Brain (organoid and tissue), 1 donor: Measurements from ENCODE around the gene ASAH2. TPM values are rescaled to one million over a fixed set of nuclear protein-coding genes. Genes with fewer than 3 reads are reported as not detected.

ENCODE experiments used
- polyA plus RNA-seq: library from polyadenylated mRNA; stranded (reverse); fragments of 350-450 nt; fragmentation: Illumina TruSeq; extraction: RNeasy Lipid Tissue Mini Kit (QIAGEN cat#74804); gene quantifications from one replicate; pipeline ENCODE4 v1.2.3, GENCODE V29; 2015; ENCODE audit warnings: low read depth, low replicate concordance; ENCODE audit not compliant: insufficient read depth

The ASAH2 gene
- polyA plus RNA-seq, 1 donor from 2014 or later = 0.31 TPM

Other genes starting within 250 kb of the ASAH2 start
- gene WASHC2A, start 183.6 kb downstream of the ASAH2 start, polyA plus RNA-seq = 22.3 TPM